ENCODE data around the gene GDF15.
A peak's percentile ranks its signal among the peaks of the same experiment; 100 is the strongest.

Gene GDF15

DNA sequence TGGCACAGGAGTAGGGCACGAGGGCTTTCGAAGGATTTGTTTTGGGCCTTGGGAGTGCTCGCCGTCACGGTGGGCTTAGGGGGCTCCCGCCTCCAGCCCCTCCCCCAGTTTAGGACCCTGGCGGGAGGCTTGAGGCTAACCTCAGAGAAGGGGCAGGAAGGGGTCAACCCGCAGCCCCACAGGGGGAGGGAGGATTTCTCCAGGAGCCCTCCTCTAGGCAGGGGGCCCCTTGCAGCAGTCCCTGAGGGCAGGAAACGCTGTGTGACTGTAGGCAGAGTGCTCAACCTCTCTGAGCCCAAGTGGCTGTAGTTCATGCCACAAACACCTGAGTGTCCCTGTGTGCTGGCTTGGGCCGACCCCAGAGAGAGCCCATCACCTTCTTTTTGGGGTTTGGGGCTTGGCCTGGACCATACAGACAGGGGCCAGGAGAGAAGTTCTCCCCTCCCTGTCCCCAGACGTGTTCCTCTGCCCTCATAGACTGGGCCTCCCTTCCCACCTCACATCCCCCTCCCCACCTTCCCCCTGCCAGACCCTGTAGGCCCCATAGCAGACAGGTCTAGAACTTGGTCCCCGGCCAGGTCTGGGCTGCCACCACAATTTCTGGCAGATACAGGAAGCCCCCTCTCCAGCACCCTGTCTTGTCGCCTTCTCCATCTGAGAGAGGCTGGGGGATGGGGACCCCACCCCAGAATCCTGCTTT lies 43.9 kb downstream of the GDF15 start:
- TF ChIP-seq, protein P1, sequence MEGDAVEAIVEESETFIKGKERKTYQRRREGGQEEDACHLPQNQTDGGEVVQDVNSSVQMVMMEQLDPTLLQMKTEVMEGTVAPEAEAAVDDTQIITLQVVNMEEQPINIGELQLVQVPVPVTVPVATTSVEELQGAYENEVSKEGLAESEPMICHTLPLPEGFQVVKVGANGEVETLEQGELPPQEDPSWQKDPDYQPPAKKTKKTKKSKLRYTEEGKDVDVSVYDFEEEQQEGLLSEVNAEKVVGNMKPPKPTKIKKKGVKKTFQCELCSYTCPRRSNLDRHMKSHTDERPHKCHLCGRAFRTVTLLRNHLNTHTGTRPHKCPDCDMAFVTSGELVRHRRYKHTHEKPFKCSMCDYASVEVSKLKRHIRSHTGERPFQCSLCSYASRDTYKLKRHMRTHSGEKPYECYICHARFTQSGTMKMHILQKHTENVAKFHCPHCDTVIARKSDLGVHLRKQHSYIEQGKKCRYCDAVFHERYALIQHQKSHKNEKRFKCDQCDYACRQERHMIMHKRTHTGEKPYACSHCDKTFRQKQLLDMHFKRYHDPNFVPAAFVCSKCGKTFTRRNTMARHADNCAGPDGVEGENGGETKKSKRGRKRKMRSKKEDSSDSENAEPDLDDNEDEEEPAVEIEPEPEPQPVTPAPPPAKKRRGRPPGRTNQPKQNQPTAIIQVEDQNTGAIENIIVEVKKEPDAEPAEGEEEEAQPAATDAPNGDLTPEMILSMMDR (IDR thresholded peaks at IDR 0.05): no peak
- Histone ChIP-seq H3K4me3 (peak overlapping the region; percentile 69), H3K27ac (peak overlapping the region; percentile 80 to 90)
- DNase-seq (ENCODE audit: low spot score): no peak

DNA sequence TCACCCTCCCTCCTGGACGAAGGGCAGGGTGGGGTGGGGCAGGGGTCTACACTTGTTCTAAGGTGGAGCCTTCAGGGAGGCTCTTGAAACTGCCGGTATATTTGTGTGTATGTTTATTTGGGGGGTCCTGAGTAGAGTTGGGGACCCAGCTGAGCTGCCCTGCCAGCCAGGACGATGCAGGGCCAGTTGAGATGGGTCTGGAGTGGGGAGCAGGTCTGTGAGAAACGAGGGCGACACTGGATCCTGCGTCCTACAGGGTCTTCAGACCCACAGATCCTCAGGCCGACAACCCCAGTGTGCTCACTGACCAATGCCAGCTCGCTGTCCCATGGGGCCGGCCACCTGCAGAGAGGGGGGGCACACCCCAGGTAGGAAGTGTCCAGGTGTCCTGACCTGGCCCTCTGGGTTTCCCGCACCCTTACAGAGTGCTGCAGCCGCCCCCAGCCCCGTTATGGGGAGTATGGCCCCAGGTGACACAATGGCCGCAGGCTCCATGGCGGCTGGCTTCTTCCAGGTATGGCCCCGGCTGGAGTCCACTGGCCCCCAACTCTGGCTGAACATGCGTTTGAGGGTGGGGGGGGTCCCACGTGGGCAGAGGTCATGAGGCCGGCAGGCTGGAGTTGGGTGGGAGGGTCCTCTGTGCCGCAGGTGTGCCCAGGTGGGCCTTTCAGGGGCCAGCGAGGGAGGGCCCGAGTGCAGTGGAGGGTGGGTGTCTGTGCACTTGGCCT lies 44.6 kb downstream of the GDF15 start:
- Histone ChIP-seq H3K27ac (no peak overlapping the region), H3K4me3 (no peak overlapping the region)
- TF ChIP-seq, protein P1 (IDR thresholded peaks at IDR 0.05): no peak
- DNase-seq (ENCODE audit: low spot score): no peak

DNA sequence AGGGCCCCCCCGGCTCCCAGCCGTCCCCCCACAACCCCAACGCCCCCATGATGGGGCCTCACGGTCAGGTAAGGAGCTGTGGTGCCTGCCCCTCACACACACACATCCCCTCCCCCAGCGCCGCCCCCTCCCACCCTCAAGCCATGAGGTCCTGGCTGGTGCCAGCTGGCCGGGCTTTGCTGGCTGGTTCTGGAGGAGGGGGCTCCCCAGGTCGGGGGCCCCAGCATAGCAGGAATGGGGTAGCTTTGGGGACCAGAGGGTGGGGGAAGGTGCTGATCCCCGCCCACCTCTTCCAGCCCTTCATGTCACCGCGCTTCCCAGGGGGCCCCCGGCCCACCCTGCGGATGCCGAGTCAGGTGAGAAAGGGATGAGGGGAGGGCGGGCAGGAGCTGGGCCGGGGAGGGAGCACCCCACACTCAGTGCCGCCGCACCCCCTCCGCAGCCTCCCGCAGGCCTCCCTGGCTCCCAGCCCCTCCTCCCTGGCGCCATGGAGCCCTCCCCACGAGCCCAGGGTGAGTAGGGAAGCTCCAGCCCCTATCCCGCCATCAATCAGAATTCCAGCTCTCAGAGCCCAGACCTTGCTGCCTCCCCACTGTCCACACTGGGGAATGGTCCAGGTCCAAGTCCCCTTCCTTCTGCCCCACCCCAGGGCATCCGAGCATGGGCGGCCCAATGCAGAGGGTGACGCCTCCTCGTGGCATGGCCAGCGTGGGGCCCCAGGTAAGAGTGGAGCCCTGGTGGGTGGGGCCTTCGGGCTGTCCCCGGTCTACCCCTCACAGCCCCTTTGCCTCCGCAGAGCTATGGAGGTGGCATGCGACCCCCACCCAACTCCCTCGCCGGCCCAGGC lies 45.6 kb downstream of the GDF15 start:
- TF ChIP-seq, protein P1 (IDR thresholded peaks at IDR 0.05): no peak
- H3K4me3 ChIP-seq: no peak overlapping the region
- DNase-seq (ENCODE audit: low spot score): no peak
- no peak overlapping the region for H3K27ac ChIP-seq

DNA sequence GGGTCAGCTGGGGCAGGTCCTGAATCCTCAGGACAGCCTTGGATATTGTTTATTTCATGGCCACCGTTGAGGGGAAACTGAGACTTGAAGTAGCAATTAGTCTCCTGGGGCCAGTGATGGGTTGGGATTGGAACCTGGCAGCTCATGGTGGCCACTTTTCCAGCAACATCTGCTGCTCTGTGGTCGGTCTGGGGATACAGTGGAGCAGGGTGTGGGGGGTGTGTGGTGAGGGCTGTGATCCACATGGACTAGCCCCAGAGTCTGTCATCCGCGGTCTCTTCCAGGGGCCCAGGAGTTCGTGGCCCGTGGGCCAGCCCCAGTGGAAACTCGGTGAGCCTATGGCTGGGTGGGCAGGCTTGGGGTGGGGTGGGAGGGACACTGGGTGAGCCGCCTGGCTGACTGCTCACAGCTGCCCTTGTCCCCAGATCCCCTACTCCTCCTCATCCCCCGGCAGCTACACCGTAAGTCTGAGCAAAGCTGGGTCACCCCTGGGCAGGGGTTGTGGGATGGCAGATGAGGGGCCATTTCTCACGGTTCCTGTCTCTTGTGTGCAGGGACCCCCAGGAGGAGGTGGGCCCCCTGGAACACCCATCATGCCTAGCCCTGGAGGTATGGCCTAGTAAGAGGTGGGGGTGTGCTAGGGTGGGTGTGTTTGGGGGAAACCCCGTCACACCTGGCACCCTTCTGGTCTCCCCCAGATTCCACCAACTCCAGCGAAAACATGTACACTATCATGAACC lies 46.5 kb downstream of the GDF15 start:
- Histone ChIP-seq H3K4me3 (peak overlapping the region; percentile 66), H3K27ac (peak overlapping the region in 1 of 2 donors; percentile 68)
- no peak for DNase-seq (ENCODE audit: low spot score)
- TF ChIP-seq, protein P1 (IDR thresholded peaks at IDR 0.05): no peak

DNA sequence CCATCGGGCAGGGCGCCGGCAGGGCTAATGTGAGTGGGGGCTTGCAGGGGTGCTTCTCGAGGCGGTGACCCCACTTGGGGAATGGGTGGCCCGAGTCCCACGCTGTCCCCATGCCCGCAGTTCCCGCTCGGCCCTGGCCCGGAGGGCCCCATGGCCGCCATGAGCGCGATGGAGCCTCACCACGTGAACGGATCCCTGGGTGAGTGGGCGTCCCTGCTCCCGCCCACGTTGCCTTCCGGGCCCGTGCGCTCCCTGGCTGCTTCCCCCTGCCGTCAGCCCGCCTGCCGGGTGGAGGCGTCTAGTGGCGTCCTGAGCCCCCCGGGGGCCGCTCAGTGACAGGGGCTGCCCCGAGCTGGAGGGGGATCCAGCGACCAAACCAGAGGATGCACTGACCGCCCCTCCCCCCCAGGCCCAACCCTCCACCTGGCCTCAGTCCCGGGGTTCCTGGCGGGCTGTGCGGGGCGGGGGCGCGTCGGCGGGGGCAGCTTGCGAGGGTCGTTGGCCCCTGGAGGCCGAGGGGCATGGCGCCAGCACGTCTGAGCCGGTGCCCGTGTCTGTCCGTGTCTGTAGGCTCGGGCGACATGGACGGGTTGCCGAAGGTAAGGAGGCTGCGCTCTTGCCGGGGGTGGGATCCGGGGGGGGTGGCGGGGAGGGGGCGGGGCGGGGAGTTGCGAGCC lies 47.2 kb downstream of the GDF15 start:
- H3K4me3 ChIP-seq: peak overlapping the region; percentile 66
- TF ChIP-seq, protein P1 (IDR thresholded peaks at IDR 0.05): no peak
- H3K27ac ChIP-seq: peak overlapping the region; percentile 43 to 68
- no peak for DNase-seq (ENCODE audit: low spot score)

Measured in coronary artery (tissue), 2 donors.